VCaP (cell line): ENCODE data around the gene UHRF2.
"Not testable (repeated sequence)": the region's sequence is repeated elsewhere in the genome, so short reads cannot be mapped to it uniquely, and the experiment has no call there.

Source experiments
- H3K27ac ChIP-seq: fragments of 450-650 bp; 2 replicates; pipeline ENCODE4 v1.5.1; 2017
- TF ChIP-seq, protein P1 (sequence below): fragments of 450-650 bp; conservative IDR thresholded peaks from 2 replicates; pipeline ENCODE4 v1.5.1; 2017; ENCODE audit warnings: mild to moderate bottlenecking, moderate library complexity

UHRF2 gene

DNA sequence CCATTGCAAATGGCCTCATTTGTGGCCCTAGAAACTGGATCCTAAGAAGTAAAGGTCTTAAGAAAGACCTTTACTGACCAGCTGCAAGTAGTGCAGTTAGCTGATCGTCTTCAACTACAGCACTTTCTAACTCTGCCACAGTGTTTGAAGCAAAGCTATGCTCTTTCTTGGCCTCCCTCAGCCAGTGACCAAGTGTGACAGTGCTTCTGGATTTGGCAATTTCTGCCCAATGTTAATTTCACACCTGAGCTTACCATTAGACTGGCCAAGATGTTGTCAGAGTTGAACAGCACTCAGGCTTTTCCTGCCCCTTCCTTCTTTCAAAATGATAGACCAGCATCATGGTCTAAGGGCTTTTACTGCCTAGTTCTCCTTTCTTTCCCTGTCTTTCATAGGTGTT is 36.1 kb downstream of the UHRF2 start:
- no peak overlapping the region for H3K27ac ChIP-seq
- TF ChIP-seq, protein P1, sequence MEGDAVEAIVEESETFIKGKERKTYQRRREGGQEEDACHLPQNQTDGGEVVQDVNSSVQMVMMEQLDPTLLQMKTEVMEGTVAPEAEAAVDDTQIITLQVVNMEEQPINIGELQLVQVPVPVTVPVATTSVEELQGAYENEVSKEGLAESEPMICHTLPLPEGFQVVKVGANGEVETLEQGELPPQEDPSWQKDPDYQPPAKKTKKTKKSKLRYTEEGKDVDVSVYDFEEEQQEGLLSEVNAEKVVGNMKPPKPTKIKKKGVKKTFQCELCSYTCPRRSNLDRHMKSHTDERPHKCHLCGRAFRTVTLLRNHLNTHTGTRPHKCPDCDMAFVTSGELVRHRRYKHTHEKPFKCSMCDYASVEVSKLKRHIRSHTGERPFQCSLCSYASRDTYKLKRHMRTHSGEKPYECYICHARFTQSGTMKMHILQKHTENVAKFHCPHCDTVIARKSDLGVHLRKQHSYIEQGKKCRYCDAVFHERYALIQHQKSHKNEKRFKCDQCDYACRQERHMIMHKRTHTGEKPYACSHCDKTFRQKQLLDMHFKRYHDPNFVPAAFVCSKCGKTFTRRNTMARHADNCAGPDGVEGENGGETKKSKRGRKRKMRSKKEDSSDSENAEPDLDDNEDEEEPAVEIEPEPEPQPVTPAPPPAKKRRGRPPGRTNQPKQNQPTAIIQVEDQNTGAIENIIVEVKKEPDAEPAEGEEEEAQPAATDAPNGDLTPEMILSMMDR, result no peak

DNA sequence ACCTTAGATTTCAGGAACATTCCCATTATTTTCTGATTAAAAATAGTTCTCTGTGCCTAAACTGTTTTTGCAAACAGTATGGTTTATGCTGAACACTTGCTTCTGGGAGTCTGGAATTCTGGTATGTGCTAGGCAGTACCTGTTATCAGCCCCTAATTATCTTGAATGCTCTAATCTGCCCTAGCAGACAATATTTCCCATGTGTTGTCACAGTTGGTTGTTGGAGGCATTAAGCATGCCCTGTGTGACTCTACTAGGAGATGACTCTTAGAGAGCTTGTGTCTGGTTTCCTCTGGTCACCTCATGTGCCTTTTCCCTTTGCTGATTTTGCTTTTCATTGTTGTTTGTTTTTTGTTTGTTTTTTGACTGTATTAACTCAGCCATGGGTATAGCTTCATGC is 36.6 kb downstream of the UHRF2 start:
- no peak overlapping the region for H3K27ac ChIP-seq
- TF ChIP-seq, protein P1, result no peak

DNA sequence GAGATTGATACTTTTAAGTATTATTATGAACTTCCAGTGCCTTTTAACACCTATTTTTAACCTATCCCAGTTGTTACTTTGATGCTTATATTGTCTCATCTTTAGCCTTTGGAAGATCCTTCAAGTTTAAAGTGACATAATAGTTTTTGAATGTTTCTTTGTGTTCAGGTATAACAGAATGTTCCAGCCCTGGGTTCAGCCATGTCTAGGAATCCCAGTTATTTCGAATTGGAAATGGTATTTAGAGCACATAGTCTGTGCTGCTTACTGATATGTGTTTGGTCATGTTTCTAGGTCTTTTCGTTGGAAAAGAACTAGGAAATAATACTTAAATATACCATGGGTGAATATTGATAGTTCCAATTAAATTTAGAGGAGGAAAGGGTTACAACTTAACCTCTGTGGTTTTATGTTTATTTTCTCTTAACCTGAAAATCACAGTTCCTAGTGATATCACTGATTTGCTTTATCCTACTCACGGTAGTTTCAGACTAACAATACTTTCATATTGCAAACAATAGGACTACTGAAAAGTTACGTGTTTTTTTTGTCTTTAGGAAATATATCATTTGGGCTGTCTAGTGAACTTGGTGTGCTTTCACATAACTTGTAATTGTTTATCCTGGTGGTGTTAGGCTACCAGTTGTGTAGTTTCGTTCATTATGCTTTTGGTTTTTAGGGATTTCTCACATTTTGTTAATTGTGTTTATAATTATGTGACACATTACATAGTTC is 37.8 kb downstream of the UHRF2 start:
- TF ChIP-seq, protein P1, result no peak
- H3K27ac ChIP-seq, result no peak overlapping the region

DNA sequence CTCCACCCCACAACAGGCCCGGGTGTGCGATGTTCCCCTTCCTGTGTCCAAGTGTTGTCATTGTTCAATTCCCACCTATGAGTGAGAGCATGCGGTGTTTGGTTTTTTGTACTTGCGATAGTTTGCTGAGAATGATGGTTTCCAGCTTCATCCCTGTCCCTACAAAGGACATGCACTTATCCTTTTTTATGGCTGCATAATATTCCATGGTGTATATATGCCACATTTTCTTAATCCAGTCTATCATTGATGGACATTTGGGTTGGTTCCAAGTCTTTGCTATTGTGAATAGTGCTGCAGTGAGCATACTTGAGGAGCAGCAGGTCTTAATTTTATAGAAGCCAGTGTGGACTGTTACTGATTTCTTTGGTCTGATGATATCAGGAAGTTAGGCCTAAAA is 42.3 kb downstream of the UHRF2 start:
- H3K27ac ChIP-seq, result not testable (repeated sequence)

DNA sequence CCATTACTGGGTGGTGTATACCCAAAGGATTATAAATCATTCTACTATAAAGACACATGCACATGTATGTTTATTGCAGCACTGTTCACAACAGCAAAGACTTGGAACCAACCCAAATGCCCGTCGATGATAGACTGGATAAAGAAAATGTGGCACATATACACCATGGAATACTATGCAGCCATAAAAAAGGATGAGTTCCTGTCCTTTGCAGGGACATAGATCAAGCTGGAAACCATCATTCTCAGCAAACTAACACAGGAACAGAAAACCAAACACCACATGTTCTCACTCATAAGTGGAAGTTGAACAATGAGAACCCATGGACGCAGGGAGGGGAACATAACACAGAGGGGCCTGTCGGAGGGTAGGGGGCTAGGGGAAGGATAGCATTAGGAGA is 45.7 kb downstream of the UHRF2 start:
- H3K27ac ChIP-seq, result not testable (repeated sequence)

DNA sequence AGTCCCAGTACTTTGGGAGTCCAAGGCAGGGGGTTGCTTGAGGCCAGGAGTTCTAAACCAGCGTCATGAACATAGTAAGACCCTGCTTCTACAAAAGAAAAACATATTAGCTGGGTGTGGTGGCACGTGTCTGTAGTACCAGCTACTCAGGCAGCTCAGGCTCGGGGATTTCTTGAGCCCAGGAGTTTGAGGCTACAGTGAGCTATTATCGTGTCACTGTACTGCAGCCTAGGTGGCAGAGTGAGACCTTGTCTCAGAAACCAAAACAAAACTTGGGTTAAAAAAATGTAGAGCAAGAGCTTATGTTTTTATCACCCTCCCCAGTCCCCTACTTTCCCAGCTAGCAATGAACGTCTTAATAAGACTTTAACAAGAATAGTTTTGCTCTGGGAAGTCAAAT is 46.7 kb downstream of the UHRF2 start:
- TF ChIP-seq, protein P1, result no peak
- no peak overlapping the region for H3K27ac ChIP-seq

DNA sequence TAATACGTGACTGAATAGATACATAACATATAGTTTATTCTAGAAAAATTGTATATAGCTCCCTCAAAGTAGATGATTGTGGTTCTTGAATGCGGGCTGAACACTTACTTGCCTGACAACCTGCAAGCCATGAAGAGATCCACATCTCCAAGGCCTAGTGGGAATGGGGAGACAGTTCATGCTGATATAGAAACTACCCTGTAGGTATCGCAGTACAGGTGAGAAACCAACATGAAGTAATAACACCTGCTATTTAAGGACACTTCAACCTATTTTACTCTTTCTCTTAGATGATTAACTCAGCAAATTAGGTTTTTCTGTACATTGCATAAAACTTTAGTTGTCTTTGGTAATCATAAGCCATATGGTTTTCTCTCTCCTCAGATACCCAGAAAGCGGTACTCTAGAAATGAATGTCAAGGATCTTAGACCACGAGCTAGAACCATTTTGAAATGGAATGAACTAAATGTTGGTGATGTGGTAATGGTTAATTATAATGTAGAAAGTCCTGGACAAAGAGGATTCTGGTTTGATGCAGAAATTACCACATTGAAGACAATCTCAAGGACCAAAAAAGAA is 47.3 kb downstream of the UHRF2 start:
- TF ChIP-seq, protein P1, result no peak
- no peak overlapping the region for H3K27ac ChIP-seq

DNA sequence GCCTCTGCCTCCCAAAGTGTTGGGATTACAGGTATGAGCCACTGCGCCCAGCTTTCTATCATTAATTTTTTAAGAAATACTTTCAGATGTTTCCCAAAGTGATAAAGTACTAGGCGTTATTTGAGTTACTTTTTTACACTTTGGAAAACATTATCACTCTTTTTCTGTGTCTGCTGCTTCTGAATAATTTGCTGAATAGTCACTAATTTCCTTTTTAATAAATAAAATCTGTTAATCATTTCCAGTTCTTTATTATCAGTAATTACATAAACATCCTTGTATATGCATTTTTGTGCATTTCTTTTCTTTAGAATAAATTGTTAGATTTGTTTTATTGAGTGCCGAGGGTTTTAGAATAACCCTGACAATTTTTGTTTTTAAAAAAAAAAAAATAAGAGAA is 48.6 kb downstream of the UHRF2 start:
- TF ChIP-seq, protein P1, result no peak
- H3K27ac ChIP-seq, result no peak overlapping the region
